Tibial nerve (tissue), 4 donors: ENCODE data around the gene HGFAC.

ENCODE experiments used
- EP300 ChIP-seq, 2 donors: sonication (generic); formaldehyde crosslinking; IDR thresholded peaks; one replicate each; pipeline ENCODE4 v1.6.1; 2017; ENCODE audit warnings: antibody characterized with exemption in 2 of 2, mild to moderate bottlenecking in 1 of 2
- TF ChIP-seq, protein P1 (sequence below), 5 experiments: fragments of 200-600 bp in 3 of 5; fragments of 450-650 bp in 2 of 5; sonication (generic) in 3 of 5; IDR thresholded peaks; one replicate each; pipeline ENCODE4 v1.5.1; 2016 to 2019; ENCODE audit warnings: antibody characterized with exemption in 5 of 5, mild to moderate bottlenecking in 3 of 5, moderate library complexity in 2 of 5

DNA sequence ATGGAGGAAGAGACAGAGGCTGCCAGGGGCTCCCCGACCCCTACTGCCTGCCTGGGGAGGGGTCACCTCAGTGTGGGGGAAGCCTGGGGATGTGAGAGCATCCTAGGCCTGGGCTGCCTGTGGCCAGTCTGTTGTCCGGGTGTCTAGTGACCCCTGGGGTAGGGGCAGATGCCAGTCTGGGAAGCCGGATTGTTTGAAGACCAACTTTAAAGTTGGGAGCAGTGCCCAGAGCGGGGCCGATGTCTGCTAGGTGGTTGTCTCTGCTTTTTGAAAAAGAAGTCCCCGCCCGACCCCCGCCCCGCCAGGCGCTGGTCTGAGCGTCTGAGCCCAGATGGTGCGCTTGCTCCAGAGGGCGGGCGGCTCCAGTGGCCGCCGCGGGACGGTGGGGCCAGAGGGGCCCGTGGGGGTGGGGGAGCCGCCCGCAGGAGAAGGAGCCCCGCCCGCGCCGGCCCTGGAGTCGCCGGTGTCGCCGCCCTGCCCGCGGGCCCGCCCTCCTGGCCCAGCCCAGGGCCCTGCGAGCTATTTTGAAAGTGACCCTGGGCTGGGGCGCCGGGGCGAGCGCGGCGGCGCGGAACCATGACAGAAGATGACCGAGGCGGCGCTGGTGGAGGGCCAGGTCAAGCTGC lies 21.1 kb downstream of the HGFAC start, which contains the start of gene DOK7:
- TF ChIP-seq, protein P1, sequence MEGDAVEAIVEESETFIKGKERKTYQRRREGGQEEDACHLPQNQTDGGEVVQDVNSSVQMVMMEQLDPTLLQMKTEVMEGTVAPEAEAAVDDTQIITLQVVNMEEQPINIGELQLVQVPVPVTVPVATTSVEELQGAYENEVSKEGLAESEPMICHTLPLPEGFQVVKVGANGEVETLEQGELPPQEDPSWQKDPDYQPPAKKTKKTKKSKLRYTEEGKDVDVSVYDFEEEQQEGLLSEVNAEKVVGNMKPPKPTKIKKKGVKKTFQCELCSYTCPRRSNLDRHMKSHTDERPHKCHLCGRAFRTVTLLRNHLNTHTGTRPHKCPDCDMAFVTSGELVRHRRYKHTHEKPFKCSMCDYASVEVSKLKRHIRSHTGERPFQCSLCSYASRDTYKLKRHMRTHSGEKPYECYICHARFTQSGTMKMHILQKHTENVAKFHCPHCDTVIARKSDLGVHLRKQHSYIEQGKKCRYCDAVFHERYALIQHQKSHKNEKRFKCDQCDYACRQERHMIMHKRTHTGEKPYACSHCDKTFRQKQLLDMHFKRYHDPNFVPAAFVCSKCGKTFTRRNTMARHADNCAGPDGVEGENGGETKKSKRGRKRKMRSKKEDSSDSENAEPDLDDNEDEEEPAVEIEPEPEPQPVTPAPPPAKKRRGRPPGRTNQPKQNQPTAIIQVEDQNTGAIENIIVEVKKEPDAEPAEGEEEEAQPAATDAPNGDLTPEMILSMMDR (IDR thresholded peaks at IDR 0.05) = no peak
- no peak for TF ChIP-seq EP300 (IDR thresholded peaks at IDR 0.05)
